Erythroblast (primary cell): ENCODE data around the gene LHB.
A peak's percentile ranks its signal among the peaks of the same experiment; 100 is the strongest.
"Not testable (repeated sequence)": the region's sequence is repeated elsewhere in the genome, so short reads cannot be mapped to it uniquely, and the experiment has no call there.

Source experiments
- DNase-seq, 2 experiments: peaks; one replicate each; lab custom pipeline; 2025; lab: John Stamatoyannopoulos, UW
- GATA1 ChIP-seq: IDR thresholded peaks from 2 replicates; pipeline ENCODE4 v1.6.1; 2011; ENCODE audit warnings: low read depth, mild to moderate bottlenecking, control low read depth, low read length, moderate library complexity
- POLR2A ChIP-seq: IDR thresholded peaks from 2 replicates; pipeline ENCODE4 v1.6.1; 2011; ENCODE audit warnings: mild to moderate bottlenecking, low read length

LHB gene

DNA sequence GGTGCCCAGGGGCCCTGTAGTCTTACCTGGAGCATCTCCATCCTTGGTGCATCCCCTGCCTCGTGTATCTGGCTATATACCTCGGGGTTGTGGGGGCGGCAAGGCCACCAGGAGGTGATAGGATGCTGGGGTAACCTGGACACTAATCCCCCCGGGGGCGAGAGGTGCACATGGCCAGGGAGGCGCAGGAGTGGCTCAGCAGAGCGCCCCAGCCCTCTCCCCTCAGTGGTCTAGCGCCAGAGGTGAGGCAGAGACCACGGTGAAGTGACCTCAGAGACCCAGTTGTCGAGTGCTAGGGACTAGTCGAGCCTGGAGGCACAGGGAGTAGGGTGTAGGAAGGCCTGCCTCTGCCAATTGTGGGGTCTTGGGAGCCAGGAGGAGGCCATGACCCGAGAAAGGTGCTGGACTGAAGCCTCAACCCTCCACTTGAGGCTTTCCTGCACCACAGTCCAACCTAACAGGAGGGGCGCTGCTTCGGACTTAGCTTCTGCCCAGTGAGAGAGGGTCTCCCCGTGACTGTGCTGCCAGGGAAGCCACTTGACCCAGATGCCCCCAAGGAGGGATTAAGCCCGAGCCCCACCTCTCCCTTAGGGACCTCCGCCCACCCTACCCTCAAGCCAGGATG lies at the start of gene LHB:
TSS of gene LHB (minus strand) at position 51 of the 625 bp plus-strand sequence. CDS start at position 41, 10 bp downstream.
- TF ChIP-seq POLR2A: no peak
- TF ChIP-seq GATA1: no peak
- no peak for DNase-seq

DNA sequence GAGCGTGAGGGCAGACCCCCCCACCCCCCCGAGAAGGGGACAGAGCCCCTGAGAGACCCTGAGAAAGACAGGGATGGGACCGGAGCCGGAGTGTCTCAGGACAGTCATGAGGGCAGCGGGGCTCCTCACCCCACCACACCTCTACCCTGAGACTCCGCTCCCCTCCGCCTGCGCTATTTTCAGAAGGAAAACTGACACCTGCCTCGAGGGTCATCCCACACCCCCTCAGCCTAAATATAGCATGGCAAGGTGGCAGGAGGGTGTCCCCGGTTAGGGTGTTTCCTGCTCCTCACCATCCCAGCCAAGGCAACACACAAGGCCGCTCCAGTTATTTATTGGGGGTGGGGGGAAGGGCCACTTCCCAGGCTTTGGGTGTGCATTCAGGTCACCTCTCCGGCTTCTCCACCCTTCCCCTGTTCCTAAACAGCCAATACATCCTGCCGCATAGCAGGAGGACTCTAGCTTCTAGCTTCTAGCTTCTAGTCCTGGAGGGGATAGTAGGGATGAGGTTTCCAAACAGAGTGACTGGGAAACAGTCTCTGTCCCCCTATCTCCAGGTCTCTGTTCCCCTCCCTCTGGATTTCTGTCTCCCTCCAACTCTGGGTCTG lies 49.1 kb upstream of the LHB start:
- no peak for DNase-seq

GRCh38 chr19:49064768-49065611 lies 48.1 kb upstream of the LHB start, which contains the start of gene NTF4:
TSS of gene NTF4 (minus strand) at chr19:49064818. CDS start at chr19:49061997, 2,821 bp downstream.
- no peak for DNase-seq
- TF ChIP-seq POLR2A (no peak), GATA1 (no peak)

More for the DNA sequence above, 49.1 kb upstream of the LHB start:
- TF ChIP-seq GATA1 (no peak), POLR2A (no peak)

DNA sequence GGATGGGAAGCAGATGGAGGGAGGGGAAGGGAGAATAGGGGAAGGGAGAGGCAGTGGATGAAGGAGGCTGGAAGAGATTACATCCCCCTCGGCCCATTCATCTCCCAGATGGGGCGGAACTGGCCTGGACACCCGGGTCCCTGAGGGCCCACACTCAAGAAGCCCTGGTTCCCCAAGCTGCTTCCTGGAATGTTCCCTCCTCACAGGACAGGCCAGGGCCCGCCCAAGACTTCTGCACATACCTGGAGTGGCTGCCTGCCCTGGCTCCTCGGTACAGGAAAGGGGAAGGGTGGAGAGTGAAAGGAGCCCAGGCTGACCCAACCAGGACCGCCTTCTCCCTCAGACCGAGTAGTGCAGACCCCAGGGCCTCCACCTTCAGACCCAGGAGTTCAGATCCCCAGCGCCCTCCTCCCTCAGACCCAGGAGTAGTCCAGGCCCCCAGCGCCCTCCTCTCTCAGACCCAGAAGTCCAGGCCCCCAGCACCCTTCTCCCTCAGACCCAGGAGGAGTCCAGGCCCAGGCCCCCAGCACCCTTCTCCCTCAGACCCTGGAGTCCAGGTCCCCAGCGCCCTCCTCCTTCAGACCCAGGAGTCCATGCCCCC lies 47.2 kb upstream of the LHB start:
- no peak for DNase-seq
- TF ChIP-seq GATA1 (no peak), POLR2A (no peak)

GRCh38 chr19:49061445-49061844 lies 44.6 kb upstream of the LHB start:
- DNase-seq: no peak
- TF ChIP-seq POLR2A (no peak), GATA1 (no peak)

DNA sequence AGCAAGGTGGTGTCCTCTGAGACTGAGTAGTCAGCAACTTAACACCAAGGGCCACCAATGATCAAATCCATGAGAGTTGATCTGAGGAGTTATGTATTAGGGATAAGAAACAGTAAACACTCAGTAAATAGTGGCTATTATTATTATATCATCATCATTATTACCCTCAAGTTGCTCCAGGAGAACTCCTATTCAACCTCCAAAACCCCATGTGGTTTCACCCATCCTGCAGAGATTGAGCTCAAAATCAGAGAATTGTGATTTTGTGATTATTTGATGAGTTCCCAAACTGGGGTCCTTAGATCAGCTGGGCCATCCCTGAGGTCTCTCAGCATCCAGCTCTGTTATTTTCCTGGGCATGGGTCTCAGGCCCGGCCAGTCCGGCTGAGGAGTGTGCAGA lies 44.1 kb upstream of the LHB start:
- no peak for DNase-seq
- no peak for TF ChIP-seq POLR2A
- TF ChIP-seq GATA1: no peak

DNA sequence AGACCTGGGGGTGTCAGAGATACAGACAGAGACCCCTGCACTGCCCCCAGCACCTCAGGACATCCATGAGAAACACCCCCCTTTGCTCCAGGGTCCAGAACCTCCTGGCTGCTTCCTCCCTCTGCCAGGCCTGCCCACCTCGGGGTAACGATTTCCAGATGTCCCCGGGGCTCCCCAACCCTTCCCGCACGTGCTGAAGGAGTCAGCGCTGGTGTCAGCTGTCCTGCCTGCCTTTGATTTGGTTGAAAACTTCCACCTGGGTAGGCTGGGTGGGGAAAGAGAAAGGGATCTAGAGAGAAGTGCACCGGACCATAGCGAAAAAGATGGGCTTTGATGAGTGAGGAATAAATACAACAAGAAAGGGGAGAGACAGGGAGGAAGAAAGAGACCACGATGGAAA lies 42.2 kb upstream of the LHB start:
- TF ChIP-seq GATA1: no peak
- TF ChIP-seq POLR2A: no peak
- DNase-seq: no peak

DNA sequence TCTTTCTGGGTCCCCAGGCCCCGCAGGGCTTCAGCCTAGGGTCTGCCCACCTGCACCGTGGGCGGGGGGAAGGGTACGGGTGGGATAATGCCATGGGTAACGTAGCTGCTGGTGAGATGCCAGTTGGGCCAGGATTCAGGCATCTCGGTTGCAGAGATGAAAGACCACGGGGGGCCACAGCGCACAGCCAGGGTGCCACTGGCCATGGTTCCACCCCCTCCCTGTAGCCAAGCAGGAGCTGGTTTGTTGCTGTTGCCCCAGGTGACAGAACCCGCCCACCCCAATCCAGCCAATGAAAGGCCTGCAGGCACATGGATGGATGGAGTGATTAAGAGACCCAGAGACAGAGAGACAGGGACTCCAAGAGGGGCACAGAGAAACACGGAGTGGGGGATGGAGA lies 41.7 kb upstream of the LHB start:
- no peak for DNase-seq

DNA sequence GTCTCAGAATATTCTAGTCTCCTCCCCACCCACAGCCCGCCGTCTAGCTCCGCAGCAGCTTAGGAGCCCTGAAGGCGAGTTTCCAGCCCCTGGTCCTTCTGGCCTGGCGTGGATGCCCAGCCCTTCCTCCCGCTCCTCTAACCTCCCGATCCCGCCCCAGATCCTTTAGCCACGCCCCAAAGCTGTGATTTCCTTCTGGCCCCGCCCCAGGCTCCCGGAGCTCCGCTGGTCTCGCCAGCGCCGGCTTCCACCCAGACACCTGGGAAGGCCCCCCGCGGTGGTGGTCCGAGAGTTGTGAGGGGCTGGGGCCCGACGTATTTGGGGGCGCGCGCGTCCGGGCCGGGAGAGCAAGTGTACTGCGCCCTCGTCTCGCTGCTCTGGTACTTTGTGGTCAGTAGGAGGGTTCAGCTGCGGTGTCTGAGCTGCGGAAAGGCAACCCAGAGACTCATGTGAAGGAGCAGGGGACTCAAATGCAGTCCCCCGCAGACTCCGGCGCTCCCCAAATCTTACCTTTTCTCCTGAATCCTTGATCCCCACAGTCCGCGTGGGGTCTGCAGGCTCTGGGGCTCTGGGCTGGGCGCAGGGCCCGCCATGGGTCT lies 40.8 kb upstream of the LHB start, which contains the start of gene CGB7:
TSS of gene CGB7 (minus strand) at position 114 of the 599 bp plus-strand sequence. CDS start 2,374 bp downstream, outside the sequence.
- DNase-seq: no peak
- TF ChIP-seq GATA1 (no peak), POLR2A (no peak)

More for the DNA sequence above, 41.7 kb upstream of the LHB start:
- no peak for TF ChIP-seq POLR2A
- TF ChIP-seq GATA1: no peak

DNA sequence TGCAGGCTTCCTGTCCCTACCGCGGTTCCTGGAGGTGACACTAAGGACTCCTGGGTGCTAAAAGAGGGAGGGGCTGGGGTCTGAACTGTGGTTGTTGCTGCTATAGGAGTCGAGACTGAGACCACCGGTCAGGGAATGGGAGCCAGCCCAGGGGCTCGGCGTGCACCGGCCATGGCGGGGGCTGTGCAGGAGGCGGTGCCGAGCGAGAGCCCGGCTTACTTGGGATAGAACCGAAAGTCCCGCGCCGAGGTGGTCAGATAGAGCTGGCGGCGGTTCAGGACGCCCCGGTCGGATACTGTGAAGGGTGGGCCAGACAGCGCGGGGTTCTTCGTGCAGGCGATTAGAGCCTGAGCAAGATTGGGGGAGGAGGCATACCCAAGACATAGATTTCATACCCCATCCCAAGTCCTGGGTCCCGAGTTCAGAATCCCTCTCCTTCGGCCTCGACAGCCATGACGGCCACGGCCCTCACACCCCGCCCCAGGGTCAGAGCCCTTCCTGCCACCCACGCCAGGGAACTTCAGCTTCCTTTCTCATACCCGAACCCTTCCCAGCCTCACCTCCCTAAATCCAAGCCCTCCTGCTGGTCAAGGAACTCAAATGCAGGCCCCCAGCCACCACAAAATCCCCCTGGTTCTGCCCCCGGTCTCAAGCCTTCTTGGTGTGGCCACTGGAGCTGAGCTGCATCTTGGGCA lies 40.2 kb upstream of the LHB start:
- not testable (repeated sequence) for DNase-seq

DNA sequence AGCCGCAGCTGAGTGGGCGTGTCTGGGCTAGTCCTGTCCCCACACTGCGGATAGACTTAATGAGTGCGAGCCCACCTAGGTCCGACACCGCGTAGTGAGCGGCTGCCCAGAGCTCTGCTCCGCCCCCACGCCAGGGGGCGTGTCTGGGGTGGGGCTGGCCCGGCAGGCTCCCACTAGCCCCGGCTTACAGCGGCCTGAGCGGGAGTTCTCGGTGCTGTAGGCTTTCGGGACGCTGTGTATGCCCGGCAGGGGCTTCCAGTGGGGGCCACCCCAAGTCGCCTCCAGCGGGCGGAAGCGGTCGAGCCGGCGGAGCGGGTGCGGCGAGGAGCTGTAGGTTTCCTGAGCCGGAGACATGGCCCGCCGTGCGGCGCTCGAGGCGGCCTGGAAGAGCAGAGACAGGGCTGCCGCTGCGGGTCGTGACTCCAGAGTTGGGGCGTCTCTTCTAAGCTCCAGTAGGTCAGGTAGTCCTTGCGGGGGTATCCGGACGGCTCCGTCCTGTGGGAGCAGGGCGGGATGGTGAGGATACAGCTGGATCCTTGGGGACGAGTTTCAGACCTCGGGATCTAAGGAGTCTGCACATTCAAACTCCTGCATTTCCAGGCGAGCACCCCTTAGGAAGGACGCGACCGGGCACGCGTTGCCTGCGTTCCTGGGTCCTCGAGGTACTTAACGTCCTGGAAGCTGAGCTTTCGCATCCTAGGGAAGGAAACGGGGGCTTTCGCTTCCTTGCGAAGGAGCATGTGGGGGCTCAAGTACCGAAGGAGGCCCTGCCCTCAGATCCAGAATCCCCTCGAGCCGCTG lies 39.4 kb upstream of the LHB start:
- peak; percentile 45 to 60 for DNase-seq
- TF ChIP-seq GATA1 (no peak), POLR2A (no peak)

DNA sequence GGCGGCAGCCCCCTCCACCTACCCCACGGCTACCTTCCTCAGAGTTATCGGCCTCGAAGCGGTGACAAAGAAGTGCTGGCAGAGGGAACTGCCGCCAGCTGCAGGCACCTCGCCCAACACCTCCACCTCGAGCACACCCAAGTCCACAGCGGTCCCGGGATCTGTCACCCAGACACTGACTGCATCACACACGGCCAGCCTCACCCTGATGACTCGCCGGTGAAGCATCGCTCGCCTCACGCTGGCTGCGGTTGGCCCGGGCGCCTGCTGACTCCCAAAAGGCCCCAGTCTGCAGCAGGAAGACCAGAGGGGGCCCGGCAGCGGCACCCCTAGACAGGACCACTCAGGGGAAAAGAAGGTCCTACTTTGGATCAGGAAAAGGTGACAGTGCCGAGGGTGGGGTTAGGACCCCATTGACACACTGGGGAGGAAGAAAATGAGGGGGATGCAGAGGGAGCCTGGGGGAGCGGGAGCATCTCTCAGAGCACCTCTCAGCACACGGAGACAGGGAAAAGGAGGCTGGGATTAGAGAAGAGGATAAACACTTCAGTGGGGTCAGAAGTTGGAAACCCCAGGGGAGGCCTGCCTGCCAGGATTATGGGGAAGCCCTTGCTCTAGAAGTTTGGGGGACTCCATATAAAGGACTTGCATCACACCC lies 33.6 kb upstream of the LHB start:
- not testable (repeated sequence) for DNase-seq

DNA sequence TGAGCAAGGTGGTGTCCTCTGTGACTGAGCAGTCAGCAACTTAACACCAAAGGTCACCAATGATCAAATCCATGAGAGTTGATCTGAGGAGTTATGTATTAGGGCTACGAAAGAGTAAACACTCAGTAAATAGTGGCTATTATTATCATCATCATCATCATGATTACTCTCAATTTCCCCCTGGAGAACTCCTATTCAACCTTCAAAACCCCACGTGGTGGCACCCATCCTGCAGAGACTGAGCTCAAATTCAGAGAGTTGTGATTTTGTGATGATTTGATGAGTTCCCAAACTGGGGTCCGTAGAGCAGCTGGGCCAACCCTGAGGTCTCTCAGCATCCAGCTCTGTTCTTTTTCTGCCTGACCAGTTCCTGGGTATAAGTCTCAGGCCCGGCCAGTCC lies 32.9 kb upstream of the LHB start:
- not testable (repeated sequence) for DNase-seq

- not testable (repeated sequence) for DNase-seq
Observed at GRCh38 chr19:49049011-49049410, 32.1 kb upstream of the LHB start, which contains the start of gene CGB8. TSS of gene CGB8 (minus strand) at chr19:49049111. CDS start at chr19:49048739, 372 bp downstream.

DNA sequence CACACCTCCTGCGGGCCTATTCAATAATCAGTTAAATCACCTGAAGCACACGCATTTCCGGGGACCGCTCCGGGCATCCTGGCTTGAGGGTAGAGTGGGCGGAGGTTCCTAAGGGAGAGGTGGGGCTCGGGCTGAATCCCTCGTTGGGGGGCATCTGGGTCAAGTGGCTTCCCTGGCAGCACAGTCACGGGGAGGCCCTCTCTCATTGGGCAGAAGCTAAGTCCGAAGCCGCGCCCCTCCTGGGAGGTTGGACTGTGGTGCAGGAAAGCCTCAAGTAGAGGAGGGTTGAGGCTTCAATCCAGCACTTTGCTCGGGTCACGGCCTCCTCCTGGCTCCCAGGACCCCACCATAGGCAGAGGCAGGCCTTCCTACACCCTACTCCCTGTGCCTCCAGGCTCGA lies 26.7 kb upstream of the LHB start, which contains the start of gene CGB5:
TSS of gene CGB5 (plus strand) at position 301 of the 400 bp plus-strand sequence. CDS start 362 bp downstream, outside the sequence.
- DNase-seq: not testable (repeated sequence)

- not testable (repeated sequence) for DNase-seq
Observed at GRCh38 chr19:49042666-49043065, 25.8 kb upstream of the LHB start.
